Stimulated activated CD8-positive, alpha-beta memory T cell treated with anti-CD3 and anti-CD28 coated beads, Interleukin-15, amount 100 ng/mL, for 24 hours (primary cell): Measurements from ENCODE around the gene COQ8B.
"Not testable (repeated sequence)": the region's sequence is repeated elsewhere in the genome, so short reads cannot be mapped to it uniquely, and the experiment has no call there.

Experiments
- DNase-seq: peaks from one replicate; pipeline ENCODE4 v3.0.0-alpha.2; 2020; ENCODE audit warnings: low read depth

Gene COQ8B

GRCh38 chr19:40668991-40669614 is 47.6 kb downstream of the COQ8B start:
- DNase-seq: no peak

GRCh38 chr19:40667602-40668001 is 49.1 kb downstream of the COQ8B start:
- DNase-seq: no peak

- DNase-seq: no peak
Observed at GRCh38 chr19:40666803-40667438, 49.8 kb downstream of the COQ8B start.

GRCh38 chr19:40663695-40664692 is 52.7 kb downstream of the COQ8B start:
- no peak for DNase-seq

- DNase-seq: peak; percentile 96
Observed at GRCh38 chr19:40662925-40663694, 53.6 kb downstream of the COQ8B start.

- no peak for DNase-seq
Observed at GRCh38 chr19:40661616-40662015, 55.1 kb downstream of the COQ8B start.

- DNase-seq: no peak
Observed at GRCh38 chr19:40659566-40659965, 57.1 kb downstream of the COQ8B start.

GRCh38 chr19:40659116-40659515 is 57.6 kb downstream of the COQ8B start:
- DNase-seq: no peak

- DNase-seq: no peak
Observed at GRCh38 chr19:40658031-40658430, 58.7 kb downstream of the COQ8B start.

- DNase-seq: not testable (repeated sequence)
Observed at GRCh38 chr19:40655684-40656083, 61.0 kb downstream of the COQ8B start.

- not testable (repeated sequence) for DNase-seq
Observed at GRCh38 chr19:40652303-40652702, 64.4 kb downstream of the COQ8B start.

GRCh38 chr19:40650749-40651305 is 65.9 kb downstream of the COQ8B start:
- DNase-seq: no peak

- DNase-seq: not testable (repeated sequence)
Observed at GRCh38 chr19:40649903-40650675, 66.6 kb downstream of the COQ8B start.

GRCh38 chr19:40646743-40647254 is 69.9 kb downstream of the COQ8B start:
- no peak for DNase-seq

GRCh38 chr19:40642757-40643305 is 73.9 kb downstream of the COQ8B start:
- DNase-seq: no peak

- DNase-seq: no peak
Observed at GRCh38 chr19:40642051-40642706, 74.5 kb downstream of the COQ8B start.
